ENCODE data around the gene SUSD3. TPM values are rescaled to one million over a fixed set of nuclear protein-coding genes. Genes with fewer than 3 reads are reported as not detected.
A peak's percentile ranks its signal among the peaks of the same experiment; 100 is the strongest.

The SUSD3 gene
- polyA plus RNA-seq, 4 donors = 3.7 to 10.1 (median 3.8) TPM; not detected in 1

GRCh38 chr9:93033531-93033930, 25.0 kb upstream of the SUSD3 start:
- H3K9me3 ChIP-seq (ENCODE audit: control insufficient read depth in 2 of 2, insufficient read depth in 1 of 2, low read depth in 1 of 2, low read length in 1 of 2) = no peaks in the 10 kb centered on the region
- DNase-seq = peak in 1 of 2 donors; percentile 24
- H3K4me1 ChIP-seq (ENCODE audit: control insufficient read depth in 3 of 3, insufficient read depth in 2 of 3, low read depth in 1 of 3, low read length in 2 of 3) = peaks cover 0 to 11% (median 0%) of the 10 kb centered on the region in 3 donors
- WGBS, 3 donors = 59 to 79% (median 72%) methylated on average over 6 of the region's 6 CpGs
- no peak overlapping the region for H3K4me3 ChIP-seq (ENCODE audit: low read depth in 1 of 3, low read length in 3 of 3)
- no peak overlapping the region for H3K27ac ChIP-seq (ENCODE audit: low read depth in 1 of 3, low read length in 2 of 3)
- FAIRE-seq = no peak
- no peaks in the 10 kb centered on the region for H3K27me3 ChIP-seq (ENCODE audit: control insufficient read depth in 3 of 3, insufficient read depth in 3 of 3, low read length in 3 of 3)
- H3K36me3 ChIP-seq (ENCODE audit: control insufficient read depth in 3 of 3, insufficient read depth in 2 of 3, low read depth in 1 of 3, low read length in 3 of 3) = peaks cover 0 to 7% (median 5%) of the 10 kb centered on the region in 3 donors

DNA sequence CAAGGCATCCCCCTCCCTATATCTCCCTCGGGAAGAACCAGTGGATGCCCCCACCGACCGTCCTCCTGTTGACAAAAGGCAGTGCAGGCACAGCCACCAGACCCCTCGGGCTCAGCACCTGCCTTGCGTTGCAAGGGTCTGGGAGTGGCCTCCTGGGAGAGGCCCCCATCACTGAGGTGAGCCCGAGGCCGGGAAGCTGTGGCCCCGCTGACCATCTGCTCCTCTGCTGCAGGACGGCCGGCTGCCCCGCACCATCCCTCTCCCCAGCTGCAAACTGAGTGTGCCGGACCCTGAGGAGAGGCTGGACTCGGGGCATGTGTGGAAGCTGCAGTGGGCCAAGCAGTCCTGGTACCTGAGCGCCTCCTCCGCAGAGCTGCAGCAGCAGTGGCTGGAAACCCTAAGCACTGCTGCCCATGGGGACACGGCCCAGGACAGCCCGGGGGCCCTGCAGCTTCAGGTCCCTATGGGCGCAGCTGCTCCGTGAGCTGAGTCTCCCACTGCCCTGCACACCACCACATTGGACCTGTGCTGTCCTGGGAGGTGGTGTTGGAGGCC, 23.3 kb upstream of the SUSD3 start:
- no peak for FAIRE-seq
- WGBS, 3 donors = 89 to 91% (median 90%) methylated on average over 18 to 19 of the region's 19 CpGs

DNA sequence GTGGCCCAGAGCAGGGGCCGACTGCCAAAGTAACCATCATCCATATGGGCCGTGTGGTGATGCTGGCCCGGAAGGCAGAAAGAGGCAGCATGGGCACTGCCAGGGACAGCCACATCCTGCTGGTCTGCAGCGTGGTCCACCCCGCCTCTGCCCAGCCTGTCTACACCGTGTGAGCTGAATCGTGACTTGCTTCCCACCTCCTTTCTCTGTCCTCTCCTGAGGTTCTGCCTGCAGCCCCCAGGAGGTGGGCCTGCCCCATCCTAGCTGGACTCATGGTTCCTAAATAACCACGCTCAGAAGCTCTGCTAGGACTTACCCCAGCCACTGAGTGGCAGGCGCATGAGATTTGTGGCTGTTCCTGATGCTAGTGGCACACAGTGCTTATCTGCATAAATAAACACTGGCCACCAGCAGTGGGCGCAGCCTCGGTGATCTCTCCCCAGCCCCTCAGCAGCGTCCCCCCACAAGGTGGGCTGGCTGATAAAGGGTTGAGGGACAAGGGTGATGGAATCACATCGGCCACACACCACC, 22.6 kb upstream of the SUSD3 start:
- H3K27ac ChIP-seq (ENCODE audit: low read depth in 1 of 3, low read length in 2 of 3) = no peak overlapping the region
- H3K36me3 ChIP-seq (ENCODE audit: control insufficient read depth in 3 of 3, insufficient read depth in 2 of 3, low read depth in 1 of 3, low read length in 3 of 3) = peaks cover 0 to 5% (median 5%) of the 10 kb centered on the region in 3 donors
- H3K4me1 ChIP-seq (ENCODE audit: control insufficient read depth in 3 of 3, insufficient read depth in 2 of 3, low read depth in 1 of 3, low read length in 2 of 3) = peaks cover 0 to 11% (median 0%) of the 10 kb centered on the region in 3 donors
- no peak for FAIRE-seq
- no peaks in the 10 kb centered on the region for H3K9me3 ChIP-seq (ENCODE audit: control insufficient read depth in 2 of 2, insufficient read depth in 1 of 2, low read depth in 1 of 2, low read length in 1 of 2)
- H3K27me3 ChIP-seq (ENCODE audit: control insufficient read depth in 3 of 3, insufficient read depth in 3 of 3, low read length in 3 of 3) = no peaks in the 10 kb centered on the region
- no peak overlapping the region for H3K4me3 ChIP-seq (ENCODE audit: low read depth in 1 of 3, low read length in 3 of 3)
- no peak for DNase-seq
- 72 to 84% (median 80%) methylated on average over 13 of the region's 13 CpGs for WGBS, 3 donors

More for the DNA sequence above, 23.3 kb upstream of the SUSD3 start:
- no peaks in the 10 kb centered on the region for H3K9me3 ChIP-seq (ENCODE audit: control insufficient read depth in 2 of 2, insufficient read depth in 1 of 2, low read depth in 1 of 2, low read length in 1 of 2)
- H3K4me3 ChIP-seq (ENCODE audit: low read depth in 1 of 3, low read length in 3 of 3) = no peak overlapping the region
- H3K36me3 ChIP-seq (ENCODE audit: control insufficient read depth in 3 of 3, insufficient read depth in 2 of 3, low read depth in 1 of 3, low read length in 3 of 3) = peaks cover 0 to 5% (median 5%) of the 10 kb centered on the region in 3 donors
- peaks cover 0 to 11% (median 0%) of the 10 kb centered on the region in 3 donors for H3K4me1 ChIP-seq (ENCODE audit: control insufficient read depth in 3 of 3, insufficient read depth in 2 of 3, low read depth in 1 of 3, low read length in 2 of 3)
- H3K27me3 ChIP-seq (ENCODE audit: control insufficient read depth in 3 of 3, insufficient read depth in 3 of 3, low read length in 3 of 3) = no peaks in the 10 kb centered on the region
- no peak overlapping the region for H3K27ac ChIP-seq (ENCODE audit: low read depth in 1 of 3, low read length in 2 of 3)
- no peak for DNase-seq

GRCh38 chr9:93036887-93037475, 21.5 kb upstream of the SUSD3 start:
- no peak overlapping the region for H3K4me3 ChIP-seq (ENCODE audit: low read depth in 1 of 3, low read length in 3 of 3)
- no peak for DNase-seq
- no peak for FAIRE-seq
- no peak overlapping the region for H3K27ac ChIP-seq (ENCODE audit: low read depth in 1 of 3, low read length in 2 of 3)
- no peaks in the 10 kb centered on the region for H3K9me3 ChIP-seq (ENCODE audit: control insufficient read depth in 2 of 2, insufficient read depth in 1 of 2, low read depth in 1 of 2, low read length in 1 of 2)
- WGBS, 3 donors = 76 to 84% (median 77%) methylated on average over 13 of the region's 13 CpGs
- H3K4me1 ChIP-seq (ENCODE audit: control insufficient read depth in 3 of 3, insufficient read depth in 2 of 3, low read depth in 1 of 3, low read length in 2 of 3) = peaks cover 0 to 11% (median 0%) of the 10 kb centered on the region in 3 donors
- peaks cover 0 to 5% (median 5%) of the 10 kb centered on the region in 3 donors for H3K36me3 ChIP-seq (ENCODE audit: control insufficient read depth in 3 of 3, insufficient read depth in 2 of 3, low read depth in 1 of 3, low read length in 3 of 3)
- H3K27me3 ChIP-seq (ENCODE audit: control insufficient read depth in 3 of 3, insufficient read depth in 3 of 3, low read length in 3 of 3) = no peaks in the 10 kb centered on the region

DNA sequence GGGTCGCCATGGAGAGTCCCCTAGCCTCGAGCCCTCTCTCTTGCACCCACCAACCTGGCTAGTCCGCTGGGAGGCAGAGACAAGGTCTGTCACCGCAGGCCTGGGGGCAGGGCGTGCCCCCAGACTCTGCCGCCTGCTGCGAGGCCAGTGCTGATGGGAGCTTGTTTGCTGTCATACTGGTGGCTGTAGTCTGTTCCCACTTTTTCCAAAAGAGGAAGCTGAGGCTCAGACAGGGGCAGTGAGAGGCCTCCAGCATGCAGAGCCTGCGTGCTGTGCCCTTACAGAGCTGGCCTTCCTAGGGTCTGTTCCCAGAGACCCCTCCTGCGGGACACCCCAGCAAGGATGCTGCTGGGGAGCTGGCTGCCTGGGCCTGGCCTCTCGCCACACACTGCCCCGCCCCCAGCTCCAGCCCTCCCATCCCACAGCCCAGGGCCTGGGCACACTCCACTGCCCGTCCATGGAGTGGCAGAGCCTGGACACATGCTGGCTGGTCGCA, 21.0 kb upstream of the SUSD3 start:
- WGBS, 3 donors = 84 to 91% (median 85%) methylated on average over 11 to 13 of the region's 13 CpGs
- H3K27me3 ChIP-seq (ENCODE audit: control insufficient read depth in 3 of 3, insufficient read depth in 3 of 3, low read length in 3 of 3) = no peaks in the 10 kb centered on the region
- peaks cover 0 to 5% (median 3%) of the 10 kb centered on the region in 3 donors for H3K36me3 ChIP-seq (ENCODE audit: control insufficient read depth in 3 of 3, insufficient read depth in 2 of 3, low read depth in 1 of 3, low read length in 3 of 3)
- FAIRE-seq = no peak
- H3K4me1 ChIP-seq (ENCODE audit: control insufficient read depth in 3 of 3, insufficient read depth in 2 of 3, low read depth in 1 of 3, low read length in 2 of 3) = peaks cover 0 to 8% (median 0%) of the 10 kb centered on the region in 3 donors
- no peak overlapping the region for H3K27ac ChIP-seq (ENCODE audit: low read depth in 1 of 3, low read length in 2 of 3)
- no peak for DNase-seq
- no peaks in the 10 kb centered on the region for H3K9me3 ChIP-seq (ENCODE audit: control insufficient read depth in 2 of 2, insufficient read depth in 1 of 2, low read depth in 1 of 2, low read length in 1 of 2)
- H3K4me3 ChIP-seq (ENCODE audit: low read depth in 1 of 3, low read length in 3 of 3) = no peak overlapping the region

GRCh38 chr9:93038918-93039317, 19.6 kb upstream of the SUSD3 start:
- H3K4me3 ChIP-seq (ENCODE audit: low read depth in 1 of 3, low read length in 3 of 3) = no peak overlapping the region
- FAIRE-seq (no peak), DNase-seq (no peak)
- WGBS, 3 donors = 84 to 89% (median 86%) methylated on average over 6 of the region's 6 CpGs
- no peaks in the 10 kb centered on the region for H3K4me1 ChIP-seq (ENCODE audit: control insufficient read depth in 3 of 3, insufficient read depth in 2 of 3, low read depth in 1 of 3, low read length in 2 of 3)
- H3K27me3 ChIP-seq (ENCODE audit: control insufficient read depth in 3 of 3, insufficient read depth in 3 of 3, low read length in 3 of 3) = no peaks in the 10 kb centered on the region
- no peak overlapping the region for H3K27ac ChIP-seq (ENCODE audit: low read depth in 1 of 3, low read length in 2 of 3)
- H3K36me3 ChIP-seq (ENCODE audit: control insufficient read depth in 3 of 3, insufficient read depth in 2 of 3, low read depth in 1 of 3, low read length in 3 of 3) = peaks cover 0 to 2% (median 2%) of the 10 kb centered on the region in 3 donors
- H3K9me3 ChIP-seq (ENCODE audit: control insufficient read depth in 2 of 2, insufficient read depth in 1 of 2, low read depth in 1 of 2, low read length in 1 of 2) = no peaks in the 10 kb centered on the region

DNA sequence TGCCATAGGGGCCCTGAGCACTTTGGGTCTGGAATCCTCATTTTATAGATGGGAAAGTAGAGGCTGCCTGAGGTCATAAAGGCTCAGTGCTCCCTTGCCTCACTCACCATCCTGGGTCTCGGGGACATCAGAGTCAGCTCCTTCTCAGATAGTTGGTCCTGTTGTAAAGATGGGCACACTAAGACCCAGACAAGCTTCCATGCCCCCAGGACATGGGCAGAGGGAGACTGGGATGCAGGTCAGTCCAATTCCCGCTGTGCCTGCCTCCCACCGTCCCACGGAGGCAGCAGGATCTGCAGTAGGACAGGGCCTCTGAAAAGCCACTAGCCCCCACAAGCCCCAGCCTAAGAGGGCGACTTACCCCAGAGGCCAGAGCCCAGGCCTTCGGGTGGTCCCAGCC, 19.0 kb upstream of the SUSD3 start:
- DNase-seq (no peak), FAIRE-seq (no peak)
- Histone ChIP-seq H3K36me3 (ENCODE audit: control insufficient read depth in 3 of 3, insufficient read depth in 2 of 3, low read depth in 1 of 3, low read length in 3 of 3) (peaks cover 0 to 2% (median 2%) of the 10 kb centered on the region in 3 donors), H3K27ac (ENCODE audit: low read depth in 1 of 3, low read length in 2 of 3) (no peak overlapping the region), H3K9me3 (ENCODE audit: control insufficient read depth in 2 of 2, insufficient read depth in 1 of 2, low read depth in 1 of 2, low read length in 1 of 2) (no peaks in the 10 kb centered on the region), H3K27me3 (ENCODE audit: control insufficient read depth in 3 of 3, insufficient read depth in 3 of 3, low read length in 3 of 3) (no peaks in the 10 kb centered on the region), H3K4me1 (ENCODE audit: control insufficient read depth in 3 of 3, insufficient read depth in 2 of 3, low read depth in 1 of 3, low read length in 2 of 3) (no peaks in the 10 kb centered on the region), H3K4me3 (ENCODE audit: low read depth in 1 of 3, low read length in 3 of 3) (no peak overlapping the region)
- WGBS, 3 donors = 87 to 89% (median 88%) methylated on average over 6 of the region's 6 CpGs

DNA sequence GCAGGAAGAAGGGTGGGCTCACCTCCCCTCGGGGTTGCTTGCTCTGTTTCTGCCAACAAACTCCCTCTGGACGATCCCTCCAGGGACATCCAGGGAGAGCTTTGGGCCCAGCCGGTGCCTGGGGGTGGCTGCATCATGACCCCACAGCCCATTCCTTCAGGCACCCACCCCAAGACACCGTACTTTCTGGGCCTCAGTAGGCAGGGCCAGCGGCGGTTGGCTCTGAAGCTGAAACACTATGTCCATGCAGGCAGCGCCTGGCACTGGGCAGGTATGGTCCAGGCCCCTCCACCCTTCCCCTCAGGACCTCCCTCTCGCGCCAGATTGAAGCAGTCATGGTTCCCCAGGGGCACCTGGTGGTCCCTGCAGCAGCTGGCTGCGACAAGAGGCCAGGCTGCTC, 18.5 kb upstream of the SUSD3 start:
- H3K4me3 ChIP-seq (ENCODE audit: low read depth in 1 of 3, low read length in 3 of 3) = no peak overlapping the region
- peaks cover 0 to 2% (median 2%) of the 10 kb centered on the region in 3 donors for H3K36me3 ChIP-seq (ENCODE audit: control insufficient read depth in 3 of 3, insufficient read depth in 2 of 3, low read depth in 1 of 3, low read length in 3 of 3)
- H3K9me3 ChIP-seq (ENCODE audit: control insufficient read depth in 2 of 2, insufficient read depth in 1 of 2, low read depth in 1 of 2, low read length in 1 of 2) = no peaks in the 10 kb centered on the region
- no peaks in the 10 kb centered on the region for H3K27me3 ChIP-seq (ENCODE audit: control insufficient read depth in 3 of 3, insufficient read depth in 3 of 3, low read length in 3 of 3)
- no peaks in the 10 kb centered on the region for H3K4me1 ChIP-seq (ENCODE audit: control insufficient read depth in 3 of 3, insufficient read depth in 2 of 3, low read depth in 1 of 3, low read length in 2 of 3)
- 83 to 91% (median 88%) methylated on average over 10 of the region's 10 CpGs for WGBS, 3 donors
- FAIRE-seq (no peak), DNase-seq (no peak)
- H3K27ac ChIP-seq (ENCODE audit: low read depth in 1 of 3, low read length in 2 of 3) = no peak overlapping the region
